Endothelial cell of umbilical vein (primary cell): Measurements from ENCODE around the gene KRTAP10-8. TPM values are rescaled to one million over a fixed set of nuclear protein-coding genes. Genes with fewer than 3 reads are reported as not detected.

Experiments
- BruUV-seq: library from RNA; stranded (reverse); fragments of 400-500 nt; replicated peaks from 2 replicates; lab custom pipeline; 2021; lab: Mats Ljungman, UMichigan
- CTCF ChIA-PET: fragments of 300-600, 350-600 bp; sonication (Branson Sonifier 250); formaldehyde crosslinking; loops from one replicate; lab custom pipeline; 2021; ENCODE audit warnings: antibody characterized with exemption, inconsistent platforms; lab: Charles Lee
- POLR2A ChIA-PET: fragments of 300-600, 350-600 bp; sonication (Branson Sonifier 250); formaldehyde crosslinking; loops from one replicate; lab custom pipeline; 2021; ENCODE audit warnings: antibody characterized with exemption, inconsistent platforms; lab: Charles Lee
- DNase-seq: peaks from one replicate; pipeline ENCODE4 v3.0.0-alpha.2; 2011; ENCODE audit warnings: low read depth, low spot score
- FAIRE-seq: peaks from 2 replicates; lab custom pipeline; 2011; peaks lifted over from hg19 to GRCh38; lab: Jason Lieb, UNC
- H2AFZ ChIP-seq: 2 replicates; pipeline ENCODE4 v1.6.0; 2012; ENCODE audit warnings: low read depth, low read length, control low read depth, inconsistent platforms
- H3K27ac ChIP-seq: 2 replicates; pipeline ENCODE4 v1.5.1; 2011; ENCODE audit warnings: low read depth, mild to moderate bottlenecking, control low read depth, low read length, moderate library complexity; ENCODE audit not compliant: insufficient read depth
- H3K27me3 ChIP-seq, 2 experiments: 2 replicates each; pipeline versions ENCODE4 v1.6.0 to v1.6.1; 2011; ENCODE audit warnings: low read length in 2 of 2, mixed read lengths in 1 of 2; ENCODE audit not compliant: control insufficient read depth in 2 of 2, insufficient read depth in 2 of 2
- H3K36me3 ChIP-seq, 2 experiments: 2 replicates in 1 of 2; 3 replicates in 1 of 2; pipeline ENCODE4 v1.5.1; 2011; ENCODE audit warnings: low read length in 2 of 2, mild to moderate bottlenecking in 1 of 2, moderate library complexity in 1 of 2; ENCODE audit not compliant: control insufficient read depth in 2 of 2, insufficient read depth in 2 of 2; ENCODE audit errors: extremely low read depth in 1 of 2
- H3K4me1 ChIP-seq: 3 replicates; pipeline ENCODE4 v1.5.1; 2011; ENCODE audit warnings: mild to moderate bottlenecking, low read length; ENCODE audit not compliant: control insufficient read depth, insufficient read depth; ENCODE audit errors: extremely low read depth
- H3K4me2 ChIP-seq: 2 replicates; pipeline ENCODE4 v1.6.1; 2011; ENCODE audit warnings: low read length, control low read depth, mixed read lengths; ENCODE audit not compliant: insufficient read depth
- H3K4me3 ChIP-seq, 3 experiments: fragments of 200-600 bp in 1 of 3; sonication (generic), shearing (Covaris generic) in 1 of 3; replicated peaks in 1 of 3; 2 replicates each; pipeline ENCODE4 v1.5.1; 2011 to 2016; ENCODE audit warnings: control low read depth in 3 of 3, low read length in 3 of 3, mild to moderate bottlenecking in 2 of 3, inconsistent platforms in 1 of 3, low read depth in 1 of 3, moderate library complexity in 1 of 3; ENCODE audit not compliant: insufficient read depth in 1 of 3
- H3K79me2 ChIP-seq: 2 replicates; pipeline ENCODE4 v1.6.0; 2012; ENCODE audit warnings: low read length, inconsistent platforms; ENCODE audit not compliant: control insufficient read depth, insufficient read depth
- H3K9ac ChIP-seq: replicated peaks from 2 replicates; pipeline ENCODE3; 2011; ENCODE audit warnings: low read length, control low read depth; ENCODE audit not compliant: insufficient read depth; ENCODE audit errors: extremely low read depth
- H3K9me1 ChIP-seq: replicated peaks from 3 replicates; pipeline ENCODE4 v1.6.0; 2011; ENCODE audit warnings: mild to moderate bottlenecking, low read length; ENCODE audit not compliant: control insufficient read depth, insufficient read depth; ENCODE audit errors: extremely low read depth
- H3K9me3 ChIP-seq: replicated peaks from 2 replicates; pipeline ENCODE4 v1.5.1; 2012; ENCODE audit warnings: low read length, inconsistent platforms; ENCODE audit not compliant: control insufficient read depth, insufficient read depth
- H4K20me1 ChIP-seq: replicated peaks from 2 replicates; pipeline ENCODE3; 2011; ENCODE audit warnings: mild to moderate bottlenecking, low read length; ENCODE audit not compliant: control insufficient read depth, insufficient read depth; ENCODE audit errors: extremely low read depth
- GATA2 ChIP-seq: IDR thresholded peaks from 2 replicates; pipeline ENCODE4 v1.7.0; 2011; ENCODE audit warnings: low read depth, mild to moderate bottlenecking, moderate library complexity, mixed read lengths, low read length; ENCODE audit not compliant: insufficient read length, insufficient read depth
- JUN ChIP-seq: IDR thresholded peaks from 2 replicates; pipeline ENCODE4 v1.6.1; 2011; ENCODE audit warnings: borderline replicate concordance, low read depth; ENCODE audit not compliant: insufficient read length, insufficient read depth
- POLR2AphosphoS5 ChIP-seq: IDR thresholded peaks from 2 replicates; pipeline ENCODE4 v1.6.1; 2012; ENCODE audit warnings: low read depth, mild to moderate bottlenecking, control low read depth, low read length, moderate library complexity; ENCODE audit not compliant: insufficient read depth
- dilution Hi-C: fragments of 300-500 bp; cut with MboI; formaldehyde crosslinking; loops from one replicate; pipeline ENCODE4 v1.15.0; 2019; ENCODE audit warnings: low sequenced_read_pairs; ENCODE audit not compliant: extremely low pct_ligation_motif_present
- intact Hi-C: fragments of 100-400 bp; cut with micrococcal nuclease; formaldehyde crosslinking; loops from one replicate; pipeline ENCODE4 v1.10.0; 2022
- polyA plus RNA-seq, 4 experiments: library from polyadenylated mRNA; depleted of rRNA in 3 of 4; stranded (reverse) in 3 of 4; unstranded in 1 of 4; fragments of >200 nt; gene quantifications; 2 replicates each; pipeline versions ENCODE4 v1.2.1 to v1.2.3, GENCODE V29; 2011 to 2012; ENCODE audit warnings: missing spikeins in 1 of 4
- total RNA-seq: library from RNA; stranded (reverse); gene quantifications from 2 replicates; pipeline ENCODE4 v1.2.3, GENCODE V29; 2021
- TF ChIP-seq, protein P1 (sequence below), 2 donors: IDR thresholded peaks; 1 replicate in 1 of 2; 2 replicates in 1 of 2; pipeline ENCODE4 v1.5.1; 2011; ENCODE audit warnings: low read length in 2 of 2, mild to moderate bottlenecking in 2 of 2, moderate library complexity in 2 of 2, control low read depth in 1 of 2, inconsistent platforms in 1 of 2, low read depth in 1 of 2; ENCODE audit not compliant: insufficient read depth in 1 of 2; ENCODE audit errors: extremely low read depth in 1 of 2
- TF ChIP-seq, protein P2 (sequence below): IDR thresholded peaks from 2 replicates; pipeline ENCODE4 v1.6.1; 2011; ENCODE audit not compliant: insufficient read depth, insufficient read length

KRTAP10-8 gene
- total and polyA plus RNA-seq, 2 donors (not counting 3 experiments of a cell fraction or from before 2014, with no cell fraction given): not detected

DNA sequence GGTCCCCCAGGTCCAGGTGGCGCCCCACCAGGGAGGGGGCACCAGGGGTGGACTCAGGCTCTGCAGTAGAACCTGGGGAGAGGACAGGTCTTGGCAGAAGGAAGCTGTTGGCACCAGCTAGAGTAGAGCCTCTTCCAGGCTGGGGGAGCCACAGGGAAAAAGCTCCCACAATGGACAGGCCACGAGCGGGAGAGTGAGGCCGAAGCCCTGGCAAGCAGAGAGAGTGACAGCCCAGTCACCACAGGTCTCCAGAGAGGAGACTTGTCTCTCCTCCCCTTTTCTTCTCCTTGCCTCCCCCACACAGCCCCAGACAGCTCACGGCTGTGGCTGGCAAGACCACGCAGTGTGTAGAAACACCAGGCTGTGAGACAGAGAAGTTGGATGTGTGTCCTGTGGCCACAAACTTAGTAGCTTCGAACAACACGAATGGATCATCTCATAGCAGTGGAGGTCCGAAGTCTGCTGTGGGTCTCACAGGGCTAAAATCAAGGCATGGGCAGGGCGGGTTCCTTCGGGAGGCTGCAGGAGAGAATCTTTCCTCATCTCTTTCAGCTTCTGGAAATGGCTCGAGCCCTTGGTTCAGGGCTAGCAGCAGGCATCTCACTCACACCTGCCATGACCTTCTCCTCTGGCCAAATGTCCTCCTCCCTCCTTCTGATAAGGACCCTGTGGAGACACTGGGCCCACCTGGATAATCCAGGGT is 39.2 kb downstream of the KRTAP10-8 start:
- no peak for DNase-seq
- TF ChIP-seq, protein P1, sequence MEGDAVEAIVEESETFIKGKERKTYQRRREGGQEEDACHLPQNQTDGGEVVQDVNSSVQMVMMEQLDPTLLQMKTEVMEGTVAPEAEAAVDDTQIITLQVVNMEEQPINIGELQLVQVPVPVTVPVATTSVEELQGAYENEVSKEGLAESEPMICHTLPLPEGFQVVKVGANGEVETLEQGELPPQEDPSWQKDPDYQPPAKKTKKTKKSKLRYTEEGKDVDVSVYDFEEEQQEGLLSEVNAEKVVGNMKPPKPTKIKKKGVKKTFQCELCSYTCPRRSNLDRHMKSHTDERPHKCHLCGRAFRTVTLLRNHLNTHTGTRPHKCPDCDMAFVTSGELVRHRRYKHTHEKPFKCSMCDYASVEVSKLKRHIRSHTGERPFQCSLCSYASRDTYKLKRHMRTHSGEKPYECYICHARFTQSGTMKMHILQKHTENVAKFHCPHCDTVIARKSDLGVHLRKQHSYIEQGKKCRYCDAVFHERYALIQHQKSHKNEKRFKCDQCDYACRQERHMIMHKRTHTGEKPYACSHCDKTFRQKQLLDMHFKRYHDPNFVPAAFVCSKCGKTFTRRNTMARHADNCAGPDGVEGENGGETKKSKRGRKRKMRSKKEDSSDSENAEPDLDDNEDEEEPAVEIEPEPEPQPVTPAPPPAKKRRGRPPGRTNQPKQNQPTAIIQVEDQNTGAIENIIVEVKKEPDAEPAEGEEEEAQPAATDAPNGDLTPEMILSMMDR (IDR thresholded peaks at IDR 0.05; ENCODE audit: extremely low read depth in 1 of 2, insufficient read depth in 1 of 2, low read depth in 1 of 2, low read length in 2 of 2): no peak
- no peak for TF ChIP-seq JUN
- TF ChIP-seq, protein P2, sequence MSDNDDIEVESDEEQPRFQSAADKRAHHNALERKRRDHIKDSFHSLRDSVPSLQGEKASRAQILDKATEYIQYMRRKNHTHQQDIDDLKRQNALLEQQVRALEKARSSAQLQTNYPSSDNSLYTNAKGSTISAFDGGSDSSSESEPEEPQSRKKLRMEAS: no peak
- TF ChIP-seq POLR2AphosphoS5: no peak
- no peak for TF ChIP-seq GATA2
- Histone ChIP-seq H3K4me2 (no peak overlapping the region), H3K4me1 (no peaks in the 10 kb centered on the region), H3K9ac (no peak overlapping the region), H3K9me1 (no peaks in the 10 kb centered on the region), H3K79me2 (no peaks in the 10 kb centered on the region), H3K27me3 (no peaks in the 10 kb centered on the region), H3K36me3 (no peaks in the 10 kb centered on the region), H2AFZ (no peak overlapping the region), H3K4me3 (no peak overlapping the region), H3K9me3 (no peaks in the 10 kb centered on the region), H4K20me1 (no peaks in the 10 kb centered on the region), H3K27ac (no peak overlapping the region)
- no TSS peak for BruUV-seq
- no peak for FAIRE-seq
- ChIA-PET POLR2A (no interaction called here), CTCF (no interaction called here)
- intact Hi-C loops (no loop called here), dilution Hi-C loops (no loop called here)
